Body of pancreas (tissue), 4 donors: Measurements from ENCODE around the gene SLC38A11. TPM values are rescaled to one million over a fixed set of nuclear protein-coding genes. Genes with fewer than 3 reads are reported as not detected.

Experiments
- ATAC-seq: fragments of 150-250 bp; one replicate; pipeline ENCODE4 v1.9.1; 2016
- DNase-seq, 4 donors: peaks; one replicate each; pipeline ENCODE4 v3.0.0-alpha.2; 2019
- H3K27ac ChIP-seq, 4 donors: fragments of 200-600 bp; sonication (generic); 1 replicate in 3 of 4; 2 replicates in 1 of 4; pipeline versions ENCODE4 v1.5.1 to v1.6.1; 2016 to 2019; ENCODE audit warnings: mild to moderate bottlenecking in 1 of 4, mixed read lengths in 1 of 4, moderate library complexity in 1 of 4
- H3K27me3 ChIP-seq, 2 donors: fragments of 200-600 bp; sonication (generic); one replicate each; pipeline ENCODE4 v1.6.0; 2016; ENCODE audit warnings: mild to moderate bottlenecking in 1 of 2
- H3K36me3 ChIP-seq, 2 donors: fragments of 200-600 bp; sonication (generic); replicated peaks in 1 of 2; 2 replicates each; pipeline ENCODE4 v1.5.1; 2016; ENCODE audit warnings: low read depth in 2 of 2; ENCODE audit not compliant: insufficient read depth in 1 of 2
- H3K4me1 ChIP-seq: fragments of 200-600 bp; sonication (generic); one replicate; pipeline ENCODE4 v1.6.0; 2016
- H3K4me3 ChIP-seq, 2 donors: fragments of 200-600 bp; sonication (generic); 1 replicate in 1 of 2; 2 replicates in 1 of 2; pipeline ENCODE4 v1.5.1; 2016 to 2019
- H3K9me3 ChIP-seq, 3 donors: fragments of 200-600 bp; sonication (generic); 1 replicate in 2 of 3; 2 replicates in 1 of 3; pipeline ENCODE4 v1.5.1; 2016
- CTCF ChIP-seq, 7 experiments: fragments of 450-650 bp in 4 of 7; fragments of 200-600 bp in 3 of 7; sonication (generic) in 3 of 7; IDR thresholded peaks; one replicate each; pipeline ENCODE4 v1.5.1; 2016 to 2019; ENCODE audit warnings: antibody characterized with exemption in 7 of 7
- POLR2A ChIP-seq, 3 donors: fragments of 450-650 bp; IDR thresholded peaks; one replicate each; pipeline ENCODE4 v1.6.1; 2016; ENCODE audit warnings: antibody characterized with exemption in 3 of 3, mild to moderate bottlenecking in 2 of 3
- WGBS, 2 donors: methylation state at CpG; one replicate each; pipeline ENCODE4 v1.1.5; 2017; 5-methylcytosine and 5-hydroxymethylcytosine counted together
- intact Hi-C: fragments of 100-400 bp; cut with DNase I; formaldehyde crosslinking; loops from one replicate; pipeline ENCODE4 v1.15.1; 2023
- total RNA-seq, 2 donors: library from RNA; depleted of rRNA; stranded (reverse); fragments of >200 nt; gene quantifications; one replicate each; pipeline ENCODE4 v1.1.0, GENCODE V29; 2016

The SLC38A11 gene
- total RNA-seq, 2 donors from 2014 or later: 1.6 to 2.9 TPM

GRCh38 chr2:164976301-164976700 lies 21.0 kb upstream of the SLC38A11 start:
- Histone ChIP-seq H3K9me3 (no peaks in the 10 kb centered on the region), H3K27me3 (no peaks in the 10 kb centered on the region), H3K4me1 (no peaks in the 10 kb centered on the region), H3K4me3 (no peak overlapping the region), H3K27ac (no peak overlapping the region), H3K36me3 (no peaks in the 10 kb centered on the region)
- intact Hi-C loops: no loop called here
- TF ChIP-seq CTCF (IDR thresholded peaks at IDR 0.05) (no peak), POLR2A (IDR thresholded peaks at IDR 0.05) (no peak)
- 76 to 78% methylated on average over 3 of the region's 3 CpGs for WGBS, 2 donors
- ATAC-seq: no peak
- no peak for DNase-seq

- Histone ChIP-seq H3K27me3 (no peaks in the 10 kb centered on the region), H3K36me3 (no peaks in the 10 kb centered on the region), H3K9me3 (no peaks in the 10 kb centered on the region), H3K4me3 (no peak overlapping the region), H3K4me1 (no peaks in the 10 kb centered on the region), H3K27ac (no peak overlapping the region)
- intact Hi-C loops: no loop called here
- TF ChIP-seq CTCF (IDR thresholded peaks at IDR 0.05): no peak
- no peak for TF ChIP-seq POLR2A (IDR thresholded peaks at IDR 0.05)
- ATAC-seq (no peak), DNase-seq (no peak)
- WGBS, 2 donors: 41 to 49% methylated on average over 1 of the region's 1 CpG
Observed at GRCh38 chr2:164975891-164976290, 20.6 kb upstream of the SLC38A11 start.

- ATAC-seq (no peak), DNase-seq (no peak)
- Histone ChIP-seq H3K4me1 (no peaks in the 10 kb centered on the region), H3K27me3 (no peaks in the 10 kb centered on the region), H3K4me3 (no peak overlapping the region), H3K27ac (no peak overlapping the region), H3K36me3 (no peaks in the 10 kb centered on the region), H3K9me3 (no peaks in the 10 kb centered on the region)
- TF ChIP-seq POLR2A (IDR thresholded peaks at IDR 0.05) (no peak), CTCF (IDR thresholded peaks at IDR 0.05) (no peak)
- intact Hi-C loops: no loop called here
- WGBS, 2 donors: 68 to 86% methylated on average over 1 of the region's 1 CpG
Observed at GRCh38 chr2:164974221-164974620, 18.9 kb upstream of the SLC38A11 start.

- Histone ChIP-seq H3K4me1 (no peaks in the 10 kb centered on the region), H3K27ac (no peak overlapping the region), H3K36me3 (no peaks in the 10 kb centered on the region), H3K27me3 (no peaks in the 10 kb centered on the region), H3K9me3 (no peaks in the 10 kb centered on the region), H3K4me3 (no peak overlapping the region)
- intact Hi-C loops: no loop called here
- TF ChIP-seq CTCF (IDR thresholded peaks at IDR 0.05): no peak
- TF ChIP-seq POLR2A (IDR thresholded peaks at IDR 0.05): no peak
- DNase-seq: no peak
- ATAC-seq: no peak
- WGBS, 2 donors: 86 to 88% methylated on average over 4 of the region's 4 CpGs
Observed at GRCh38 chr2:164972216-164972615, 16.9 kb upstream of the SLC38A11 start.

GRCh38 chr2:164969909-164970690 lies 14.8 kb upstream of the SLC38A11 start:
- intact Hi-C loops: no loop called here
- WGBS, 2 donors: 61 to 72% methylated on average over 2 of the region's 2 CpGs
- Histone ChIP-seq H3K4me3 (no peak overlapping the region), H3K27ac (no peak overlapping the region), H3K27me3 (no peaks in the 10 kb centered on the region), H3K4me1 (no peaks in the 10 kb centered on the region), H3K36me3 (no peaks in the 10 kb centered on the region), H3K9me3 (no peaks in the 10 kb centered on the region)
- DNase-seq (no peak), ATAC-seq (no peak)
- TF ChIP-seq POLR2A (IDR thresholded peaks at IDR 0.05) (no peak), CTCF (IDR thresholded peaks at IDR 0.05) (no peak)
